HepG2 (cell line): ENCODE data around the gene SLC8B1. TPM values are rescaled to one million over a fixed set of nuclear protein-coding genes. Genes with fewer than 3 reads are reported as not detected.

Experiments used
- ATAC-seq: fragments of 200-7000 bp; cut with Tn5 transposase; 3 replicates; pipeline ENCODE4 v1.9.1; 2020; ENCODE audit warnings: mild to moderate bottlenecking, moderate library complexity
- BruUV-seq: library from RNA; stranded (reverse); fragments of 400-500 nt; replicated peaks from 2 replicates; lab custom pipeline; 2021; lab: Mats Ljungman, UMichigan
- CTCF ChIA-PET: fragments of 300-600 bp; formaldehyde crosslinking; extraction: SDS; loops from one replicate; lab custom pipeline; 2021; ENCODE audit warnings: low total read pairs, inconsistent platforms, low intra/inter-chr PET ratio; lab: Yijun Ruan, JAX
- POLR2A ChIA-PET: fragments of 350-600 bp; sonication (Branson Sonifier 250); formaldehyde crosslinking; loops from one replicate; lab custom pipeline; 2020; ENCODE audit warnings: antibody characterized with exemption, inconsistent platforms; lab: Yijun Ruan, JAX
- DNase-seq: peaks from one replicate; pipeline ENCODE4 v3.0.0-alpha.2; 2015; ENCODE audit warnings: low spot score
- FAIRE-seq: peaks from 3 replicates; lab custom pipeline; 2011; peaks lifted over from hg19 to GRCh38; lab: Jason Lieb, UNC
- H2AFZ ChIP-seq: one replicate; pipeline ENCODE4 v1.6.1; 2011; ENCODE audit warnings: low read length, inconsistent platforms
- H3K27ac ChIP-seq: fragments of 300-600 bp; 3 replicates; pipeline ENCODE4 v1.8.0; 2011; ENCODE audit warnings: mixed run types, mild to moderate bottlenecking, mixed read lengths, low read length, inconsistent platforms; ENCODE audit not compliant: insufficient read depth; ENCODE audit errors: extremely low read length
- H3K27me3 ChIP-seq, 2 experiments: fragments of 200-600 bp in 1 of 2; 2 replicates in 1 of 2; 3 replicates in 1 of 2; pipeline versions ENCODE4 v1.6.0 to v1.8.0; 2011; ENCODE audit warnings: low read length in 2 of 2, mild to moderate bottlenecking in 2 of 2, moderate library complexity in 2 of 2, inconsistent platforms in 1 of 2; ENCODE audit not compliant: insufficient read depth in 2 of 2, control insufficient read depth in 1 of 2
- H3K36me3 ChIP-seq, 2 experiments: fragments of 200-600 bp in 1 of 2; replicated peaks in 1 of 2; 2 replicates in 1 of 2; 3 replicates in 1 of 2; pipeline versions ENCODE4 v1.5.1 to v1.8.0; 2011; ENCODE audit warnings: low read length in 2 of 2, inconsistent platforms in 1 of 2; ENCODE audit not compliant: insufficient read depth in 2 of 2, control insufficient read depth in 1 of 2
- H3K4me1 ChIP-seq: 2 replicates; pipeline ENCODE4 v1.5.1; 2012; ENCODE audit warnings: low read length, inconsistent platforms; ENCODE audit not compliant: insufficient read depth
- H3K4me2 ChIP-seq: 2 replicates; pipeline ENCODE4 v1.6.0; 2011; ENCODE audit warnings: low read depth, low read length, inconsistent platforms
- H3K4me3 ChIP-seq, 3 experiments: fragments of 200-600 bp in 1 of 3; sonication (generic), shearing (Covaris generic) in 1 of 3; replicated peaks in 1 of 3; 2 replicates each; pipeline ENCODE4 v1.5.1; 2011 to 2016; ENCODE audit warnings: low read length in 3 of 3, inconsistent platforms in 2 of 3, low read depth in 2 of 3, mild to moderate bottlenecking in 2 of 3, control low read depth in 1 of 3, mixed read lengths in 1 of 3; ENCODE audit not compliant: insufficient read depth in 1 of 3
- H3K79me2 ChIP-seq: one replicate; pipeline ENCODE4 v1.6.1; 2011; ENCODE audit warnings: low read length, inconsistent platforms; ENCODE audit not compliant: insufficient read depth
- H3K9ac ChIP-seq: 2 replicates; pipeline ENCODE4 v1.6.0; 2011; ENCODE audit warnings: mild to moderate bottlenecking, low read depth, low read length, inconsistent platforms; ENCODE audit not compliant: insufficient read depth
- H3K9me3 ChIP-seq: 2 replicates; pipeline ENCODE4 v1.5.1; 2012; ENCODE audit warnings: mild to moderate bottlenecking, low read length
- H4K20me1 ChIP-seq: 2 replicates; pipeline ENCODE4 v1.6.0; 2011; ENCODE audit warnings: inconsistent platforms, mild to moderate bottlenecking, low read length, moderate library complexity; ENCODE audit not compliant: insufficient read depth
- NCOA2 ChIP-seq: sonication (generic); formaldehyde crosslinking; IDR thresholded peaks from 2 replicates; pipeline ENCODE4 v1.8.0; 2022; ENCODE audit warnings: inconsistent platforms
- ZNF629 ChIP-seq: sonication (generic); formaldehyde crosslinking; conservative IDR thresholded peaks from 2 replicates; pipeline ENCODE4 v1.5.0; 2020; ENCODE audit warnings: missing genetic modification reagents
- ZNF768 ChIP-seq: sonication (generic); formaldehyde crosslinking; IDR thresholded peaks from 2 replicates; pipeline ENCODE4 v1.4.0; 2020; ENCODE audit warnings: missing genetic modification reagents
- WGBS: methylation state at CpG from one replicate; pipeline ENCODE4 v1.1.6; 2017; ENCODE audit warnings: low lambda C conversion rate; 5-methylcytosine and 5-hydroxymethylcytosine counted together
- in situ Hi-C: cut with HindIII; loops from 2 replicates; pipeline ENCODE4 v1.10.0; 2017; ENCODE audit warnings: low pct_unique_long_range_greater_than_20kb; ENCODE audit not compliant: extremely low pct_ligation_motif_present
- intact Hi-C: fragments of 100-400 bp; cut with micrococcal nuclease; formaldehyde crosslinking; loops from one replicate; pipeline ENCODE4 v1.10.0; 2022; ENCODE audit not compliant: unreplicated experiment
- polyA plus RNA-seq, 8 experiments: library from polyadenylated mRNA; depleted of rRNA in 3 of 8; stranded (reverse) in 7 of 8; unstranded in 1 of 8; fragments of >200 nt; fragmentation: Illumina TruSeq in 4 of 8; extraction: Trizol in 4 of 8; gene quantifications; 2 replicates each; pipeline versions ENCODE4 v1.2.1 to v1.2.3, GENCODE V29; 2011 to 2016; ENCODE audit warnings: low read depth in 4 of 8, missing spikeins in 1 of 8, mixed read lengths in 1 of 8; ENCODE audit not compliant: insufficient read depth in 1 of 8
- total RNA-seq, 5 experiments: library from RNA; depleted of rRNA; stranded (reverse); fragments of >200 nt; fragmentation: Illumina TruSeq; extraction: Trizol; gene quantifications; 2 replicates each; pipeline ENCODE4 v1.2.3, GENCODE V29; 2016; ENCODE audit warnings: low read depth in 1 of 5
- TF ChIP-seq, protein P1 (sequence below): sonication (generic); formaldehyde crosslinking; IDR thresholded peaks from 2 replicates; pipeline ENCODE4 v1.5.0; 2020; ENCODE audit warnings: mild to moderate bottlenecking, missing genetic modification reagents, borderline replicate concordance

Gene SLC8B1
- total and polyA plus RNA-seq, 2 of the 13 experiments (the other 11 are each of a cell fraction or from before 2014, with no cell fraction given), result 6.8 to 8.0 TPM

DNA sequence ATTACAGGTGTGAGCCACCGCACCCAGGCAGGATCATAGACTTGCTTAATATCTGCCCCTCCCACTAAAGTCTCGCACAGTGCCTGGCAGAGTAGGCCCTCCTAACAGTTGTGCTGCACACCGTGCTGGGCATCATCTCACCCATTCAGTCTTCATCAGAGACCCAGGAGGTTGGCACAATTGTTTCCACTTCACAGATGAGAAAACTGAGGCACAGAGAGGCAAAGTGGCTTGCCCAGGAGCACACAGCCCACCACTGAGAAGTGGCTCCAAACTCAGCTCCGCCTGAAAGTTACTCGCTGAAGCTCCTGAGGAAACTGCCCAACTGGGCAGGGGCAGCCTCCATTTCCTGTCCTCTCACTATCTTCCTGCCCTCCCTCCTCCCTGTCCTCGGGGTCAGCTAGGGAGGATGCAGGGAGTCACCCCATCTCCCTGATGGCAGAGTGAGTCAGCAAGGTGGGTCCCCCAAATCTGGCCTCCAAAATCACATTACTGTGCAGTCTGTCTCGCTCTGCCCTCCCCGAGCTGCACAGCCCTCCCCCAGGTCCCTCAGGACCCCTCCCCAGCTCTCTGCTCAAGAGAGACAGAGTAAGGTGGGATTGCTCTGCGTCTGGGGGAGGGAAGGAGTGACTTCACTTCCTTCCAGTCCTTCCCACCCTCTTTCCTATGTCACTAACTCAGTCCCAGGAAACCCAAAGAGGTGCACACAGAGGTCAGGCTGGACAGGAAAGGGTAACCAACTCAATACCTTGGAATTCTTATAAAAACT, 5.7 kb downstream of the SLC8B1 start:
- no peaks in the 10 kb centered on the region for H4K20me1 ChIP-seq
- intact Hi-C loops (no loop called here), in situ Hi-C loops (no loop called here)
- no peaks in the 10 kb centered on the region for H3K27me3 ChIP-seq
- DNase-seq (no peak), FAIRE-seq (no peak), ATAC-seq (no peak)
- no peaks in the 10 kb centered on the region for H3K9me3 ChIP-seq
- H3K79me2 ChIP-seq, result no peaks in the 10 kb centered on the region
- TF ChIP-seq ZNF768 (CRISPR knock-in tag), result peak; percentile 43; the same call in 1 of the 2 replicates
- TF ChIP-seq NCOA2 (CRISPR knock-in tag), result no peak
- peak; percentile 45; the same call in 1 of the 2 replicates for TF ChIP-seq ZNF629 (CRISPR knock-in tag)
- TF ChIP-seq, protein P1, sequence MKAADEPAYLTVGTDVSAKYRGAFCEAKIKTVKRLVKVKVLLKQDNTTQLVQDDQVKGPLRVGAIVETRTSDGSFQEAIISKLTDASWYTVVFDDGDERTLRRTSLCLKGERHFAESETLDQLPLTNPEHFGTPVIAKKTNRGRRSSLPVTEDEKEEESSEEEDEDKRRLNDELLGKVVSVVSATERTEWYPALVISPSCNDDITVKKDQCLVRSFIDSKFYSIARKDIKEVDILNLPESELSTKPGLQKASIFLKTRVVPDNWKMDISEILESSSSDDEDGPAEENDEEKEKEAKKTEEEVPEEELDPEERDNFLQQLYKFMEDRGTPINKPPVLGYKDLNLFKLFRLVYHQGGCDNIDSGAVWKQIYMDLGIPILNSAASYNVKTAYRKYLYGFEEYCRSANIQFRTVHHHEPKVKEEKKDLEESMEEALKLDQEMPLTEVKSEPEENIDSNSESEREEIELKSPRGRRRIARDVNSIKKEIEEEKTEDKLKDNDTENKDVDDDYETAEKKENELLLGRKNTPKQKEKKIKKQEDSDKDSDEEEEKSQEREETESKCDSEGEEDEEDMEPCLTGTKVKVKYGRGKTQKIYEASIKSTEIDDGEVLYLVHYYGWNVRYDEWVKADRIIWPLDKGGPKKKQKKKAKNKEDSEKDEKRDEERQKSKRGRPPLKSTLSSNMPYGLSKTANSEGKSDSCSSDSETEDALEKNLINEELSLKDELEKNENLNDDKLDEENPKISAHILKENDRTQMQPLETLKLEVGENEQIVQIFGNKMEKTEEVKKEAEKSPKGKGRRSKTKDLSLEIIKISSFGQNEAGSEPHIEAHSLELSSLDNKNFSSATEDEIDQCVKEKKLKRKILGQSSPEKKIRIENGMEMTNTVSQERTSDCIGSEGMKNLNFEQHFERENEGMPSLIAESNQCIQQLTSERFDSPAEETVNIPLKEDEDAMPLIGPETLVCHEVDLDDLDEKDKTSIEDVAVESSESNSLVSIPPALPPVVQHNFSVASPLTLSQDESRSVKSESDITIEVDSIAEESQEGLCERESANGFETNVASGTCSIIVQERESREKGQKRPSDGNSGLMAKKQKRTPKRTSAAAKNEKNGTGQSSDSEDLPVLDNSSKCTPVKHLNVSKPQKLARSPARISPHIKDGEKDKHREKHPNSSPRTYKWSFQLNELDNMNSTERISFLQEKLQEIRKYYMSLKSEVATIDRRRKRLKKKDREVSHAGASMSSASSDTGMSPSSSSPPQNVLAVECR, result no peak
- no TSS peak for BruUV-seq
- H3K4me3 ChIP-seq, result no peak overlapping the region
- H3K4me2 ChIP-seq, result no peak overlapping the region
- 90% methylated on average over 7 of the region's 9 CpGs for WGBS
- no peaks in the 10 kb centered on the region for H3K36me3 ChIP-seq
- H3K4me1 ChIP-seq, result peaks cover 10% of the 10 kb centered on the region
- no peak overlapping the region for H3K9ac ChIP-seq
- ChIA-PET CTCF (no interaction called here), POLR2A (no interaction called here)
- H3K27ac ChIP-seq, result no peak overlapping the region
- H2AFZ ChIP-seq, result no peak overlapping the region
